ENCODE measurements around the gene COP1.

GRCh38 chr1:176216031-176216430 is 8.9 kb upstream of the COP1 start:
- TF ChIP-seq POLR2AphosphoS5 (IDR thresholded peaks at IDR 0.05; ENCODE audit: insufficient read depth in 1 of 2, low read depth in 1 of 2), result no peak
- no peak for TF ChIP-seq CTCF (IDR thresholded peaks at IDR 0.05)
- no peak for TF ChIP-seq POLR2A (IDR thresholded peaks at IDR 0.05)

Data from vagina (tissue), 2 donors.